ENCODE measurements around the gene EDEM3.

- TF ChIP-seq CTCF (conservative IDR thresholded peaks at IDR 0.05 in 1 of 2, IDR thresholded peaks at IDR 0.05 in 1 of 2; ENCODE audit: extremely low read depth in 1 of 2, insufficient read depth in 1 of 2, low read depth in 1 of 2, low read length in 2 of 2) = no peak
- TF ChIP-seq EZH2 (IDR thresholded peaks at IDR 0.05; ENCODE audit: borderline replicate concordance, low read length) = no peak
Observed at GRCh38 chr1:184759651-184760050, 5.0 kb upstream of the EDEM3 start.
